GM19025 (cell line): ENCODE measurements around the gene TREH.
"Not testable (repeated sequence)": the region's sequence is repeated elsewhere in the genome, so short reads cannot be mapped to it uniquely, and the experiment has no call there.

Source experiments
- ATAC-seq: cut with Tn5 transposase; IDR thresholded peaks from one replicate; pipeline ENCODE4 v1.9.1; 2021; ENCODE audit warnings: mild to moderate bottlenecking, low read depth, moderate library complexity; ENCODE audit not compliant: unreplicated experiment

The TREH gene

GRCh38 chr11:118679483-118679882, at the start of gene TREH:
Gene TREH (minus strand): TSS chr11:118679650. CDS start chr11:118679627, 23 bp downstream.
- no peak for ATAC-seq

DNA sequence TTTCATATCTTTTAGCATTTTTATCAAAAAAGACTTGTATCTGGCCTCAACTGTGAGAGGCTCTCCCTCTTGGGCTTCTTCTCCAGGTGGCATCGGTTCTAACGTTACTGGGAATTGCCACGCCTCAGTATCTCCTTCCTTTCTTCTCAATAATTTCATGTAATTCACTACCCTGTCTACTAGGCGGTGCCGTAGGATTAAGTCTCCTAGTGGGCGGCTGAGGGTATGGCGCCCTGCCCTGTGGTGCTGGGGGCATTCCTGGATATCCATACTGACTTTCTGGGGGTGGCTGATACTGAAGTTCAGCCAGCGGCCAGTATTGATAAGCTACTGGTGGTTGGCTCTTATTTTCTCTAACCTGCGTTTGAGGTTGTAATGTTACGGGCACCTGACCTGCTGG, 48.7 kb upstream of the TREH start:
- not testable (repeated sequence) for ATAC-seq

DNA sequence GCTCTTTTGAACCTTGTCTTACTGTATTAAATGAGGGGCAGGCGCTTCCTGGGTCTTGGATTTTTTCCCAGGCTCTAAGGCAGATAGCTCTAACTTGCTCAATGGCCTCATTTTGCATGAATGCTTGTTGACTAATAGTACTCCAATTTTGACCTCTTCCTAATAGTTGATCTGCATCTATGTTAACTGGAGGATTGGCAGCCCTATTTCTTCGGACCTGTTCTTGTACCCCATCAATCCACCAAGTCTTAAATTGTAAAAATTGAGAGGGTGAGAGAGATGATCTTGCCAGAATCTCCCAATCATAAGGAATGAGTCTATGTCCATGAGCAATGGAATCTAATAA, 48.2 kb upstream of the TREH start:
- ATAC-seq = not testable (repeated sequence)

GRCh38 chr11:118727001-118727720, 47.7 kb upstream of the TREH start:
- not testable (repeated sequence) for ATAC-seq

GRCh38 chr11:118721478-118722015, 42.1 kb upstream of the TREH start:
- not testable (repeated sequence) for ATAC-seq

DNA sequence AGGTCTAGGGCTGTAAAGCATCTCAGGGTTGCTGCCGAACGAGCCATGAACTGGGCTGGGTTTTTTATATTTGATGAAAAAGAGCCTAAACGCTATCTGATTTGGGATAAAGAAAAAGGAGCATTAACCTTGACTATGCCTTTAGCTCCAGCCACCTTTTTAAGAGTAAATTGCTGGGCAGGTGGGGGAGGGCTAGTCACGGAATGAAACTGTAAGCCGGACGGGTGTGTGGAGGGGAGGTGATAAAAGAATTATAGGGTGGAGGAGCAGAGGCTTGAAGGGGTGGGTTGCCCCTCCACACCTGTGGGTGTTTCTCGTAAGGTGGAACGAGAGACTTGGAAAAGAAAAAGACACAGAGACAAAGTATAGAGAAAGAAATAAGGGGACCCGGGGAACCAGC, 41.3 kb upstream of the TREH start:
- ATAC-seq = not testable (repeated sequence)

GRCh38 chr11:118720078-118720477, 40.6 kb upstream of the TREH start:
- ATAC-seq = not testable (repeated sequence)

DNA sequence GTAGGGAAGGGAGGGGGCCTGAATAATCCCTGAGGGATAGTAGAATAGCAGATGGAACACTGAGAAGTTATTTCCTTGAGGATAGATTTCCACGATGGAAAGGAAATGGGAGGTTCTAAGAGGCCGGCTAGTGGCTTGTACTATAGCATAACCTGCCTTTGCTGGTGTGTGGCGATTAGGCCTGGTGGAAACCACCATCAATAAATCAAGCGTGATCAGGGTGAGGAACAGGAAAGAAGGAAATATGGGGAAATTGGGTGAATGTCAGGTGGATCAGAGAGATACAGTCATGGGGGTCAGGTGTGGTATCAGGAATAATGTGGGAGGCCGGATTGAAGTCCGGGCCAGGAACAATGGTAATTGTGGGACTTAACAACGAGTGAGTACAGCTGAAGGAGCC, 39.1 kb upstream of the TREH start:
- ATAC-seq = not testable (repeated sequence)

GRCh38 chr11:118717733-118718132, 38.3 kb upstream of the TREH start:
- not testable (repeated sequence) for ATAC-seq

DNA sequence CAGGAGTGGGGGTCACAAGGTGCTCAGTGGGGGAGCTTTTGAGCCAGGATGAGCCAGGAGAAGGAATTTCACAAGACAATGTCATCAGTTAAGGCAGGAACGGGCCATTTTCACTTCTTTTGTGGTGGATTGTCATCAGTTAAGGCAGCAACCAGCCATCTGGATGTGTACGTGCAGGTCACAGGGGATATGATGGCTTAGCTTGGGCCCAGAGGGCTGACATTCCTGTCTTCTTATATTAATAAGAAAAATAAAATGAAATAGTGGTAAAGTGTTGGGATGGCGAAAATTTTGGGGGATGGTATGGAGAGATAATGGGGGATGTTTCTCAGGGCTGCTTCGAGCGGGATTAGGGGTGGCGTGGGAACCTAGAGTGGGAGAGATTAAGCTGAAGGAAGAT, 37.8 kb upstream of the TREH start:
- ATAC-seq = not testable (repeated sequence)

DNA sequence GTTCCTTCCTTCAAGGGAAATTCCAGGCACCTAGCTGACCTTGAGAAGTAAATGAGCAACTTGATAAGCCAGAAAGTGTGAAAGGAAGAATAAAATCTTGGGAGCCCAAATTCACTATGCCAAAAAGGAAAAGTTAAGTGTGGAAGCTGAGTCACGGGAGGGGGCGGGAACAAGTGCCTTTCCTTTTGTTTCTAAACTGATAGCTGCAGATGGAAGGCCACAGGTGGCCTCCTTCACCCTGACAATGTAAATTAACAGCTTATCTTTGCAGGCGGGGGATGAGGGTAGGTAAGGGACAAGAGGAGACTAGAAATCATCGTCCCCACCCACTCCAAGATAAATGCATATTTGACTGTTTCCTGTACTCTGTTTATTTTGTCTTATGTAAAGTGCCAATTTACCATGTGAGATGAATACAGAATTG, 36.4 kb upstream of the TREH start:
- no peak for ATAC-seq

- ATAC-seq = no peak
Observed at GRCh38 chr11:118715245-118715831, 35.9 kb upstream of the TREH start.

- ATAC-seq = no peak
Observed at GRCh38 chr11:118714816-118715215, 35.4 kb upstream of the TREH start.

DNA sequence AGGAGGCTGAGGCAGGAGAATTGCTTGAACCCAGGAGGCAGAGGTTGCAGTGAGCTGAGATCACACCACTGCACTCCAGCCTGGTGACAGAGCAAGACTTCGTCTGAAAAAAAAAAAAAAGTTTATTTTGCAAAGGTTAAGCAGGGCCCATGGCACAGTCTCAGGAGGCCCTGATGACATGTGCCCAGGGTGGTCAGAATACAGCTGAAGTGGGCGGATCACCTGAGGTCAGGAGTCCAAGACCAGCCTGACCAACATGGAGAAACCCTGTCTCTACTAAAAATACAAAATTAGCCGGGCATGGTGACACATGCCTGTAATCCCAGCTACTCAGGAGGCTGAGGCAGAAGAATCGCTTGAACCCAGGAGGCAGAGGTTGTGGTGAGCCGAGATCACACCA, 35.0 kb upstream of the TREH start:
- ATAC-seq = not testable (repeated sequence)

GRCh38 chr11:118708296-118708695, 28.8 kb upstream of the TREH start:
- ATAC-seq = no peak

- no peak for ATAC-seq
Observed at GRCh38 chr11:118706546-118706825, 27.0 kb upstream of the TREH start.

GRCh38 chr11:118705791-118706545, 26.5 kb upstream of the TREH start:
- ATAC-seq = no peak

DNA sequence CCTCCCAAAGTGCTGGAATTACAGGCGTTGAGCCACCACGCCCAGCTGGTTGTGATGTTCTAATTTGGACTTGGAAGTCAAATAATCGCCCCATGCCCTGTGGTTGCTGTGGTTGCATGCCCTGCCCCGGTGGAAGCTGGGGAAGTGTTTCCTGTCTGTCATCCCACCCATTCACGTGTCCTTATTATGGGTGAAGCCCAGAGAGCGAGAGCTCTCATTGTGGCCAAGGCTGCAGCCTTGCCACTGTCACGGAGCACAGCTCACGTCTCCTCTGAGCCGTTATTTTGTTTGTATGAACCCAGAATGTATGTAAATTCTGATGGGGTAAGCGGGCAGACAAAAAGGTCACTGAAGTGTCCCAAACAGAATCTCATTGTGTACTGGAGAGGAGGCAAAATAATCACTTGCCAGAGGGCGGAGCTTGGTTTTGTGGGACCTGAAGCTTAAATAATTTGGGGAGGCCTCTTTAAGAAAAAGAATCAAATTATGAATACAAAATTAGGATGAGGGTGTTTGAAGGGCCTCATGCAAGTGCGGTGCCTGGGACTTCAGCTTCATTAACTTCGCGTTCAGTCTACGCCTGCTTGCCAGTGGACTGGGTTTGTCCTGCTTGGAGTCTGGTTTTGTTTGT, 25.8 kb upstream of the TREH start:
- no peak for ATAC-seq

DNA sequence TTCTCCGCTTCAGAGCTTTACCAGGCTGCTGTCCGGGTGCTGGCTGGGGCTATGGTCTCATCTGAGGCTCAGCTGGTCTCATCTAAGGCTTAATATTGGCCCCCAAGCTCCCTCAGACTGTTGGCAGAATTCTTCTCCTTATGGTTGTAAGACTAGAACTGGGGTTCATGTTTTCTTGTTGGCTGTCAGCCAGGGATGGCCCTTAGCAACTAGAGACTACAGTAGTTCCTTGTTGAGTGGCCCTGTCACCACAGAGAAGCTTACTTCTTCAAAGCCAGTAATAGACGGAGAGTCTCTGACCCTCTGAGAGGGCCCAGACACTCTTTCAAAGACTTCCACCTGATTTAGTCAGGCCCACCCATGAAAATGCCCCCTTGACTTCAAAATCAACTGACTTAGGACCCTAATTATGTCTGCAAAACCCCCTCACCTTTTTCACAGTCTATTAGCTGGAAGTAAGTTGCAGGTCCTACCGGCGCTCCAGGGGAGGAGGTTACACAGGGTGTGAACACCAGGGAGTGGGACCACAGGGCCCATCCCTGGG, 24.2 kb upstream of the TREH start:
- ATAC-seq = no peak

GRCh38 chr11:118699506-118700220, 20.2 kb upstream of the TREH start:
- ATAC-seq = no peak
